ENCODE data around the gene ADGRF5.

DNA sequence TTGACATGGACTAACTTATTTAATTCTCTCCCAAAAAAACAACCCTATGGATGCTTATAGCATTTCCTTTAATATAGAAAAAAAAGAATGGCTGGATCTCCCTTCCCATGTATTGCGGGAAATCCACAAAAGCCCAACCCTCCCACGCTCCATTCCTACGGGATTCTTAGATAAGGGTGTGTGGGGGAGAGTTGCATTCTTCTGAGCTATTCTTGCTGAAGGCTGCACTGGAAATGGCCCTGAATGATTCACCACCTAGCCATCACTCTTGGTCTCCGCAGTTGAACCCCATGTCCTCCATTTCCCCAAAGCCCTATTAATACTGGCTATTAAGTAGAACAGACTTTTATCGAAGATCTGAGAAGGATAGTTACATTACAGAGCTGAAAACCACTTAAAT lies 41.9 kb upstream of the ADGRF5 start:
- TF ChIP-seq POLR2A (IDR thresholded peaks at IDR 0.05; ENCODE audit: low read depth, low read length) (no peak), TAF1 (IDR thresholded peaks at IDR 0.05; ENCODE audit: low read depth, low read length) (no peak), SPI1 (IDR thresholded peaks at IDR 0.05; ENCODE audit: low read depth, low read length) (no peak)
